Endodermal cell (in vitro differentiated cells): ENCODE data around the gene TTC34. TPM values are rescaled to one million over a fixed set of nuclear protein-coding genes. Genes with fewer than 3 reads are reported as not detected.

ENCODE experiments used
- DNase-seq: peaks from one replicate; pipeline ENCODE4 v3.0.0-alpha.2; 2017
- H3K27ac ChIP-seq: 2 replicates; pipeline ENCODE4 v1.5.1; 2013; ENCODE audit warnings: mild to moderate bottlenecking, low read depth, low read length, moderate library complexity
- H3K27me3 ChIP-seq: 2 replicates; pipeline ENCODE4 v1.6.1; 2013; ENCODE audit warnings: mild to moderate bottlenecking, low read length, moderate library complexity; ENCODE audit not compliant: insufficient read depth, control insufficient read depth, poor library complexity, severe bottlenecking
- H3K36me3 ChIP-seq: 2 replicates; pipeline ENCODE4 v1.7.0; 2013; ENCODE audit warnings: mild to moderate bottlenecking, low read length, moderate library complexity; ENCODE audit not compliant: control insufficient read depth, insufficient read depth
- H3K4me1 ChIP-seq: one replicate; pipeline ENCODE4 v1.7.0; 2013; ENCODE audit warnings: low read length; ENCODE audit not compliant: control insufficient read depth, insufficient read depth
- H3K4me3 ChIP-seq: 2 replicates; pipeline ENCODE4 v1.5.1; 2013; ENCODE audit warnings: mild to moderate bottlenecking, low read length, moderate library complexity
- H3K9ac ChIP-seq: 2 replicates; pipeline ENCODE4 v1.6.1; 2013; ENCODE audit warnings: mild to moderate bottlenecking, low read length, moderate library complexity; ENCODE audit not compliant: poor library complexity, severe bottlenecking; ENCODE audit errors: extremely low read depth
- H3K9me3 ChIP-seq: 2 replicates; pipeline ENCODE4 v1.6.1; 2013; ENCODE audit warnings: mild to moderate bottlenecking, low read length, moderate library complexity; ENCODE audit not compliant: control insufficient read depth
- H3K27ac Mint-ChIP-seq: 2 replicates; pipeline ENCODE4 v1.8.0; 2020; ENCODE audit warnings: mixed read lengths
- H3K27me3 Mint-ChIP-seq: 2 replicates; pipeline ENCODE4 v1.8.0; 2021; ENCODE audit warnings: mild to moderate bottlenecking, mixed read lengths; ENCODE audit not compliant: insufficient read depth
- H3K36me3 Mint-ChIP-seq: 2 replicates; pipeline ENCODE4 v1.8.0; 2020; ENCODE audit warnings: low read depth, mixed read lengths
- H3K4me1 Mint-ChIP-seq: 2 replicates; pipeline ENCODE4 v1.8.0; 2020; ENCODE audit warnings: mixed read lengths
- H3K4me3 Mint-ChIP-seq: 2 replicates; pipeline ENCODE4 v1.8.0; 2020; ENCODE audit warnings: mild to moderate bottlenecking, moderate library complexity, mixed read lengths
- H3K9me3 Mint-ChIP-seq: 2 replicates; pipeline ENCODE4 v1.8.0; 2020; ENCODE audit warnings: mild to moderate bottlenecking, mixed read lengths
- CTCF ChIP-seq: fragments of 200-600 bp; sonication (generic); conservative IDR thresholded peaks from 2 replicates; pipeline ENCODE4 v1.5.0; 2021; ENCODE audit warnings: antibody characterized with exemption, mild to moderate bottlenecking
- WGBS, 2 experiments: methylation state at CpG; one replicate each; pipeline versions ENCODE4 v1.1.5 to v1.1.7; 2013; ENCODE audit warnings: missing lambda C conversion rate in 2 of 2, mixed read lengths in 1 of 2; ENCODE audit not compliant: insufficient coverage in 1 of 2, insufficient read length in 1 of 2; 5-methylcytosine and 5-hydroxymethylcytosine counted together
- total RNA-seq, 2 donors: library from RNA; stranded (reverse); fragmentation: NEBNext Ultra II Directional in 1 of 2; extraction: Animal tissue kit (Norgen Biotek cat#: 25700) in 1 of 2; gene quantifications; 2 replicates in 1 of 2; 3 replicates in 1 of 2; pipeline ENCODE4 v1.2.1, GENCODE V29; 2021

Gene TTC34
- total RNA-seq, 2 donors from 2014 or later: 2.4 to 3.1 TPM

DNA sequence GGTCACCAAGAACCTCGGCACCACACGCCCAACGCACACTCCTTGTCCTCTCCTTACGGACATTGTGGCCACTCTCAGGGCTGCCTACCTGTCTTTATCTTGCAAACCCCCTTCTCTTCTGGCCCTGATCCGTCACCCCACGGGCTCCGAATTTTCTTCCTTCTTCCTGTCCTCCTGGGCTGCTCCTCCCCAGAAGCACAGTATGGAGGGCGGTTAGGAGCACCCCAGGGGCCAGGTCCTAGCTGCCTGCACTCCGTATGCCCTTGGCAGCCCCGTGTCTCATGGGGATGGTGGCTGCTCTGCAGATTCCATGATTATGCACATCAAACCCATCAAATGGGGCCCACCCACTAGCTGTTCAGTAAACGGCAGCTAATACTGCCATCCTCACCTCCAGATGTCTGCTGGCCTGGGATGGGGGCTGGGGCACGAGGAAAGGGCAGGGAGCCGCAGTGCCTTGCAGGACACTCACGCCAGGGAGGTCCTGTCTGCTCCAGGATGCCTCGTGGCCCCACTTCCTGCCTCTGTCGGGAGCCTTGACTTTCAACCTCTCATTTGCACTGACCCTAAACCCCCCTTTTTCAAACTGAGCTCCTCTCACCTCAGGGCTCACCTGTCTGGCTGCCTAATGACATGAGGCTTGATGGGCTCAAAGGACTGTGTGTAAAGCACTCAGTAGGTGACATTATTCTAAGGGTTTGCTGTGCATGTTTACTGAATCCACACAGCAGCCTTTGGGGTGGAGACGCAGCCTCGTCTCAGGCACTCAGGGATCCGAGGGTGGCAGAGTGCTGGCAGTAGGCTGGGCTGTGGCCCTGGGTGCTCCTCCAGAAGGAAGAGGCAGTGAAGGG lies 4.4 kb downstream of the TTC34 start:
- peaks cover 74% of the 10 kb centered on the region for H3K9me3 Mint-ChIP-seq
- no peak overlapping the region for H3K4me3 Mint-ChIP-seq
- no peak for DNase-seq
- H3K27me3 ChIP-seq: no peaks in the 10 kb centered on the region
- peaks cover 3% of the 10 kb centered on the region for H3K27me3 Mint-ChIP-seq
- no peaks in the 10 kb centered on the region for H3K4me1 ChIP-seq
- H3K4me3 ChIP-seq: no peak overlapping the region
- H3K27ac Mint-ChIP-seq: no peak overlapping the region
- peaks cover 50% of the 10 kb centered on the region for H3K9me3 ChIP-seq
- no peak for TF ChIP-seq CTCF
- no peaks in the 10 kb centered on the region for H3K36me3 ChIP-seq
- H3K27ac ChIP-seq: no peak overlapping the region
- H3K36me3 Mint-ChIP-seq: peaks cover 6% of the 10 kb centered on the region
- H3K9ac ChIP-seq: no peak overlapping the region
- H3K4me1 Mint-ChIP-seq: no peaks in the 10 kb centered on the region
- WGBS, 2 experiments: 72 to 82% methylated on average over 16 to 19 of the region's 19 CpGs

GRCh38 chr1:2795926-2796325 lies 5.6 kb downstream of the TTC34 start:
- no peak overlapping the region for H3K4me3 Mint-ChIP-seq
- Histone ChIP-seq H3K9me3 (peaks cover 58% of the 10 kb centered on the region), H3K27ac (no peak overlapping the region), H3K4me3 (no peak overlapping the region), H3K9ac (no peak overlapping the region), H3K36me3 (no peaks in the 10 kb centered on the region), H3K27me3 (no peaks in the 10 kb centered on the region), H3K4me1 (no peaks in the 10 kb centered on the region)
- H3K36me3 Mint-ChIP-seq: peaks cover 6% of the 10 kb centered on the region
- TF ChIP-seq CTCF: no peak
- WGBS, 2 experiments: 58 to 61% methylated on average over 5 to 6 of the region's 6 CpGs
- peaks cover 79% of the 10 kb centered on the region for H3K9me3 Mint-ChIP-seq
- no peaks in the 10 kb centered on the region for H3K4me1 Mint-ChIP-seq
- no peak for DNase-seq
- H3K27me3 Mint-ChIP-seq: peaks cover 3% of the 10 kb centered on the region
- no peak overlapping the region for H3K27ac Mint-ChIP-seq

- Mint-ChIP-seq H3K4me1 (no peaks in the 10 kb centered on the region), H3K27ac (no peak overlapping the region), H3K4me3 (no peak overlapping the region), H3K27me3 (peaks cover 2% of the 10 kb centered on the region), H3K36me3 (peaks cover 6% of the 10 kb centered on the region), H3K9me3 (peaks cover 82% of the 10 kb centered on the region)
- no peak overlapping the region for H3K27ac ChIP-seq
- TF ChIP-seq CTCF: no peak
- 81 to 84% methylated on average over 13 to 17 of the region's 18 CpGs for WGBS, 2 experiments
- no peaks in the 10 kb centered on the region for H3K4me1 ChIP-seq
- H3K36me3 ChIP-seq: no peaks in the 10 kb centered on the region
- H3K27me3 ChIP-seq: no peaks in the 10 kb centered on the region
- DNase-seq: no peak
- peaks cover 58% of the 10 kb centered on the region for H3K9me3 ChIP-seq
- H3K9ac ChIP-seq: no peak overlapping the region
- H3K4me3 ChIP-seq: no peak overlapping the region
These were observed 10.3 kb downstream of the TTC34 start for GRCh38 chr1:2791027-2791760.
